ENCODE measurements around the gene NIFK.

GRCh38 chr2:121741450-121741849 lies 4.8 kb upstream of the NIFK start:
- TF ChIP-seq CTCF (IDR thresholded peaks at IDR 0.05) (no peak), POLR2A (IDR thresholded peaks at IDR 0.05) (no peak)

All from sigmoid colon (tissue), 3 donors.